ENCODE data around the gene ZSWIM4.

The ZSWIM4 gene

DNA sequence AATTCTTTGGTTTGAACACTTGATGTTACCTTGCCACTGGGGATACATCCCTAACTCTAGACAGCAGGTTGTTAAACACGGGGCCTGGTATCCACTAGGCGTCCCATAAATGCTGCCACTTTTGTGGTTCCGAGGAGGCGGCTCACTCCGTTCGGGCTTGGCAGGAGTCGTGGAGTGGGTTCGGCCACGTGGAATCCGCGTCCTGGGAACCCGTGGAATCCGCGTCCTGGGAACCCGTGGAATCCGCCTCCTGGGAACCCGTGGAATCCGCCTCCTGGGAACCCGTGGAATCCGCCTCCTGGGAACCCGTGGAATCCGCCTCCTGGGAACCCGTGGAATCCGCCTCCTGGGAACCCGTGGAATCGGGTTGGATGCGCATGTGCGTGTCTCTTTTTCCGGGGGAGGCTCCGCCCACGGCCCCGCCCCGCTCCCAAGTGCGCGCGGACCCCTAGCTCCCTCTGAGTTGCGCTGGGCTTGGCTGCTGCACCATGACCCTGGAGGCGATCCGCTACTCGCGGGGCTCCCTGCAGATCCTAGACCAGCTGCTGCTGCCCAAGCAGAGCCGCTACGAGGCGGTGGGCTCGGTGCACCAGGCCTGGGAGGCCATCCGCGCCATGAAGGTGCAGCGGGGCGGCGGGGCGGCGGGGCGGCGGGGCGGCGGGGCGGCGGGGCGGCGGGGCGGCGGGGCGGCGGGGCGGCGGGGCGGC, 31.0 kb upstream of the ZSWIM4 start, which contains the start of gene MRI1:
TSS of gene MRI1 (plus strand) at position 422 of the 707 bp plus-strand sequence. CDS start at position 489, 67 bp downstream.
- peak; percentile 80 for DNase-seq
- TF ChIP-seq, protein P1, sequence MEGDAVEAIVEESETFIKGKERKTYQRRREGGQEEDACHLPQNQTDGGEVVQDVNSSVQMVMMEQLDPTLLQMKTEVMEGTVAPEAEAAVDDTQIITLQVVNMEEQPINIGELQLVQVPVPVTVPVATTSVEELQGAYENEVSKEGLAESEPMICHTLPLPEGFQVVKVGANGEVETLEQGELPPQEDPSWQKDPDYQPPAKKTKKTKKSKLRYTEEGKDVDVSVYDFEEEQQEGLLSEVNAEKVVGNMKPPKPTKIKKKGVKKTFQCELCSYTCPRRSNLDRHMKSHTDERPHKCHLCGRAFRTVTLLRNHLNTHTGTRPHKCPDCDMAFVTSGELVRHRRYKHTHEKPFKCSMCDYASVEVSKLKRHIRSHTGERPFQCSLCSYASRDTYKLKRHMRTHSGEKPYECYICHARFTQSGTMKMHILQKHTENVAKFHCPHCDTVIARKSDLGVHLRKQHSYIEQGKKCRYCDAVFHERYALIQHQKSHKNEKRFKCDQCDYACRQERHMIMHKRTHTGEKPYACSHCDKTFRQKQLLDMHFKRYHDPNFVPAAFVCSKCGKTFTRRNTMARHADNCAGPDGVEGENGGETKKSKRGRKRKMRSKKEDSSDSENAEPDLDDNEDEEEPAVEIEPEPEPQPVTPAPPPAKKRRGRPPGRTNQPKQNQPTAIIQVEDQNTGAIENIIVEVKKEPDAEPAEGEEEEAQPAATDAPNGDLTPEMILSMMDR (IDR thresholded peaks at IDR 0.05; ENCODE audit: low read depth, low read length), result no peak
- Histone ChIP-seq H3K27me3 (no peaks in the 10 kb centered on the region), H3K9me3 (no peaks in the 10 kb centered on the region; the same call in 1 of the 2 replicates), H3K4me1 (no peaks in the 10 kb centered on the region), H3K4me3 (ENCODE audit: low read depth, low read length) (peak within 1 kb of the TSS; percentile 77), H3K36me3 (peaks cover 18% of the 10 kb centered on the region)

DNA sequence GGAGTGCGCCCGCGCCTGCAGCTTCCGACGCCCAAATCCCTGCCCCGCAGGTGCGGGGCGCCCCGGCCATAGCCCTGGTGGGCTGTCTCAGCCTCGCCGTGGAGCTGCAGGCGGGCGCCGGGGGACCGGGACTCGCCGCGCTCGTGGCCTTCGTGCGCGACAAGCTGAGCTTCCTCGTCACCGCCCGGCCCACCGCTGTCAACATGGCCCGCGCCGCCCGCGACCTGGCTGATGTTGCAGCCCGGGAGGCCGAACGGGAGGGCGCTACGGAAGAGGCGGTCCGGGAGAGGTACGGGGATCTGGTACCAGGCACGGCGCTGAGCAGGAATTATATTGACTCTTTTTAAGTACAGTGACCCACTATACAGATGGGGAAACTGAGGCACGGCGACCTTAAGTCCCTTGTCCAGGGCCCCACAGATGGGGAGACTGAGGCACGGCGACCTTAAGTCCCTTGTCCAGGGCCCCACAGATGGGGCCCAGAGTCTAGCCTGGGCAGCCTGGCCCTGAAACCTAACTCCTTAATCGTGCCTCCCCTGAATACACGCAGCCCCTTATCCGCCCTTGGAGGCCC, 30.3 kb upstream of the ZSWIM4 start:
- H3K27me3 ChIP-seq, result no peaks in the 10 kb centered on the region
- H3K4me3 ChIP-seq (ENCODE audit: low read depth, low read length), result peak overlapping the region; percentile 77
- H3K9me3 ChIP-seq, result no peaks in the 10 kb centered on the region; the same call in 1 of the 2 replicates
- TF ChIP-seq, protein P1 (IDR thresholded peaks at IDR 0.05; ENCODE audit: low read depth, low read length), result no peak
- no peaks in the 10 kb centered on the region for H3K4me1 ChIP-seq
- H3K36me3 ChIP-seq, result peaks cover 23% of the 10 kb centered on the region
- peak; percentile 46 for DNase-seq

DNA sequence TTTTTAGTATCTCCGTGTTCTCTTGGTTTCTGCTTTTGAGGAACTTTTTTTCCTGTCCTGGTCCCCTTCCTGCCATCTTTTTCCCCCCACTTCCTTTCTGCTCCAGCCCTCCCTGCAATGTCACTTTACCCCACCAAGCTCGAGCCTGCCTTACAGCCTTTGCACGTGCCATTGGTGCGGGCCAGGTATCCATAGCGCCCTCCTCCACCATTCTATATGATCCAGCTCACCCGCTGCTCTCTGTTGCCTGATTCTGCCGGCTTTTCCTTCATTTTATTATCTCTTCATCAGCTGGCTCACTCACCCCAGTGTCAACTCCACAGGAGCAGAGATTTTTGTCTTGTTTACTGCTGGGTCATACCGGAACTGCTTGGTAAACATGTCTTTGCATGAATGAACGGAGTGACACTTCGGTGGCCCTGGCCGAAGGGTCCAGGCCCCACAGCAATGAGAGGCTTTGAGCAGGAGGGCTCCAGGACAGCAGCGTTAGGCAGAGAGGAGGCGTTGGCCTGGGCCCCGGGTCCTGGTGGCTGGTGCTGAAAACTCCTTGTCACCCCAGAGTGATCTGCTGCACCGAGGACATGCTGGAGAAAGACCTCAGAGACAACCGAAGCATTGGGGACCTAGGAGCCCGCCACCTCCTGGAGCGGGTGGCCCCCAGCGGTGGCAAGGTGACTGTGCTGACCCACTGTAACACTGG, 29.7 kb upstream of the ZSWIM4 start:
- H3K9me3 ChIP-seq, result no peaks in the 10 kb centered on the region; the same call in 1 of the 2 replicates
- no peaks in the 10 kb centered on the region for H3K27me3 ChIP-seq
- H3K4me3 ChIP-seq (ENCODE audit: low read depth, low read length), result peak overlapping the region; percentile 77
- TF ChIP-seq, protein P1 (IDR thresholded peaks at IDR 0.05; ENCODE audit: low read depth, low read length), result no peak
- H3K4me1 ChIP-seq, result no peaks in the 10 kb centered on the region
- peaks cover 28% of the 10 kb centered on the region for H3K36me3 ChIP-seq
- DNase-seq, result no peak

DNA sequence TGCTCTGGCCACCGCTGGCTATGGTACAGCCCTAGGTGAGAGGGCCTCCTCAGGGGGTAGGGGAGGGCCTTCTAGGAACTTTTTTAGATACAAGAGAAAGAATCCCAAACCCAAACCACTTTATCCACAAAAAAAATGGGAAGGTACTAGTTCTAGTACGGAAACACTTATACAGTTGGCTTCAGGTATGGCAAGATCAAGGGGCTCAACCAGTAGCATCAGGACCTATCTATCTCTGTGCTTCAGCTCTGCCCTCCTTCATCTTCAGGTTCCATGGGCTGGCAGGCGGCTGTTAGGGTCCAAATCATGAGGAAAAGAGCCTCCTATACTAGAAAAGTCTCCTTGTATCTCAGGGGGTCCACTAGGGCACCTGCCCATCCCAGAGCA, 29.2 kb upstream of the ZSWIM4 start:
- H3K36me3 ChIP-seq, result peaks cover 27% of the 10 kb centered on the region
- no peaks in the 10 kb centered on the region for H3K4me1 ChIP-seq
- TF ChIP-seq, protein P1 (IDR thresholded peaks at IDR 0.05; ENCODE audit: low read depth, low read length), result no peak
- no peaks in the 10 kb centered on the region for H3K27me3 ChIP-seq
- no peak overlapping the region for H3K4me3 ChIP-seq (ENCODE audit: low read depth, low read length)
- DNase-seq, result no peak
- no peaks in the 10 kb centered on the region; the same call in 1 of the 2 replicates for H3K9me3 ChIP-seq

DNA sequence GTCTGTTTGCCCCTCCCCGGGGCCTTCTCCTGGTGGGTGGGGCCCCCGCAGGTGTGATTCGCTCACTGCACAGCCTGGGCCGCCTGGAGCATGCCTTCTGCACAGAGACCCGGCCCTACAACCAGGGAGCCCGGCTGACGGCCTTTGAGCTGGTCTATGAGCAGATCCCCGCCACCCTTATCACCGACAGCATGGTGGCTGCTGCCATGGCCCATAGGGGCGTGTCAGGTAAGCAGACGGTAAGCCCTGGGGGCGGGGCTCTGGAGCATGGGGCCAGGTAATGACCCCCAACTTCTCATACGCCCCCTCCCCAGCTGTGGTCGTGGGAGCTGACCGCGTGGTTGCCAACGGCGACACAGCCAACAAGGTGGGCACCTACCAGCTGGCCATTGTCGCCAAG, 26.7 kb upstream of the ZSWIM4 start:
- DNase-seq, result no peak
- TF ChIP-seq, protein P1 (IDR thresholded peaks at IDR 0.05; ENCODE audit: low read depth, low read length), result no peak
- no peaks in the 10 kb centered on the region for H3K4me1 ChIP-seq
- H3K4me3 ChIP-seq (ENCODE audit: low read depth, low read length), result no peak overlapping the region
- H3K9me3 ChIP-seq, result no peaks in the 10 kb centered on the region; the same call in 1 of the 2 replicates
- peaks cover 28% of the 10 kb centered on the region for H3K36me3 ChIP-seq
- no peaks in the 10 kb centered on the region for H3K27me3 ChIP-seq
